IPS DF 4.7 (cell line): ENCODE results near the gene PCSK1.

Experiments
- DNase-seq: peaks from one replicate; pipeline ENCODE4 v3.0.0-alpha.2; 2013; ENCODE audit warnings: low spot score; ENCODE audit errors: extremely low read depth

Gene PCSK1

GRCh38 chr5:96433066-96433447, at the start of gene PCSK1:
Gene PCSK1 (minus strand): TSS chr5:96433248. CDS start chr5:96433042, 206 bp downstream.
- DNase-seq: no peak

GRCh38 chr5:96481867-96482266, 48.8 kb upstream of the PCSK1 start:
- no peak for DNase-seq

DNA sequence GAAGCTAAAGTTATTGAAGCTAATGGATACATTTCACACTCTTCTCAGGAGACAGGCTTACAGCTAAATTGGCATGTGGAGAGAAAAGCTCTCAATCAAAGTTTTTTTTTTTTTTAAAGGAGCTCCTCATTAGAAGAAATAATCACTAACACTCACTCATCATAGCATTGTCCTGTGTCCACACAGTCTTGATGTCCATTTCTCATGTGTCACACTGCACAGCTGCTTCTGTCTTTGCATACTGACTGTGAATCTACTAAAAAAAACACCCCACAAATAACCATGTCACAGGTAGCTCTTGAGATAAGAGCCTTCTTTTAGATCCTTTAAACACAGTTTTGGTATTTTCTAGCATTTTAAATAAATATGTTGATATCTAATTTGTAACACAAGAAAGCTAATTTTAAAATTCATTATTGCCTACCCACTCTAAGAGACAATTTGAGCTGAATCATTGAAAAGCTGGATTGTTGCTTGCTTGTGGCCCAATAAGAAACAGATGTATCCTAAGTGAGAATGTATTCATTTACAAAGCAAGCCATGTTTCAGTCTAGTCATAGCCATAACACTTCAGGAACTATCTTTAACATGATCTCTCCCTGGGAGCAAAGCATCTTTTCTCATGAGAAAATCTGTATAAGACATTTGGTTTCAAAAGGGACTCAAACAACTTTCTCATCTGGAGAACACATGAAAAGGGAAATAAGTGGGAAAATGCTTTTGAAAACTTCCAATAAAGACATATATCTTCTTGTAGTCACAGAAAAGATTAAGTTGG, 48.1 kb upstream of the PCSK1 start:
- DNase-seq: no peak

DNA sequence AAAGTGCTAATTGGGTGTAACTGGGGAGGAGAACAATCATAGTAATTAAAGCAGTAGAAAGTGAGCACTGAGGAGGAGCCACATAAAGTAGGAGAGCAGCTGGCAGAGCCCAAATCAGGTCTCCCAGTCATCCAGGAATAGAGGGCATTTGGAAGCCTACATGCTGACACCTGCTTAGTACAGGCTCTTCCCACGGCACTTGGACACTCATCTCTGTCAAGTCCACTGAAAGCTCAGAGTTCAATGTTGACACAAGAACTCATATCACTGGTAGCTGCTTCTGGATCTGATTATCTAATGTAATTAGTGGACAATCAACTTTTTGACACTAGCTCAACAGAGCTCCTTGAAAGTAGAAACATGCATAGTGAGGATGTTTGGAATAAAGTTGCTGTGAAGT, 45.9 kb upstream of the PCSK1 start:
- DNase-seq: no peak

DNA sequence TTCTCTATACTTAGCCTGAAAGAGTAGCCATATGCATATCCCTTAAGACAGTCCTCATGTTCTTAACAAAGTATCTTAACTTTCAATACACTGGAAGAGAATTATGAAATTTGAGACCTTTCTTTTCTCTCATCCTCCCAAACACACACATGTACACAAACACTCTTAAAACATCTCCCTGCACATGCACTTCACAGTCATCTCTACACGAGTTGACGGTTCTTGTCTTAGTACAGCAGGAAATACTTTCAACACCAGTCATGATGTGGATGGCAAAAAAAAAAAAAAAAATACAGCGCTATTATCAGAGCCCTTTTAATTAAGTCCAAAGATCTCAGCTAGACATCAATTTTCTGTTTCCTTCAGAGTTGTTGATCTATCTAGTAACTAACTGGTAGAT, 43.6 kb upstream of the PCSK1 start:
- DNase-seq: no peak

GRCh38 chr5:96474073-96474472, 41.0 kb upstream of the PCSK1 start:
- no peak for DNase-seq

GRCh38 chr5:96473155-96473554, 40.1 kb upstream of the PCSK1 start:
- no peak for DNase-seq

DNA sequence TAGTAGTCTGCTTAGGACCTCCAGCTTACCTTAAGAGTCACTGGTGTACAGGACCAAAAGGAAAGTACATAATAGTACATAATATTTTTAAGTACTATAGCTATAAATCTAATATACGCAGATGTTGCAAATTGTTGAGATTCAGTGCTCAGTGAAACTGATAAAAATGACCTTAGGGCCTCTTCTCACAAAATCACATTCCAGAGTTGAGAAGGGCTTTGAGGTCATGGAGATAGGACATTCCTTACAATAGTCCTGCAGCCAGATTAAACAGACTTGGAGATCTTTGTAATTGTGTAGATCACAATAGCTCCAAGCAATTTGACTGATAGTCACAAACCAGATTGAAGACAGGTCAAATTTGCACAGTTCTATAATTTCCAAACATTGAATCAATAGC, 37.7 kb upstream of the PCSK1 start:
- DNase-seq: no peak

GRCh38 chr5:96468956-96469355, 35.9 kb upstream of the PCSK1 start:
- no peak for DNase-seq

- no peak for DNase-seq
Measured at GRCh38 chr5:96463091-96463490, 30.0 kb upstream of the PCSK1 start.

GRCh38 chr5:96459313-96460121, 26.5 kb upstream of the PCSK1 start:
- DNase-seq: no peak

DNA sequence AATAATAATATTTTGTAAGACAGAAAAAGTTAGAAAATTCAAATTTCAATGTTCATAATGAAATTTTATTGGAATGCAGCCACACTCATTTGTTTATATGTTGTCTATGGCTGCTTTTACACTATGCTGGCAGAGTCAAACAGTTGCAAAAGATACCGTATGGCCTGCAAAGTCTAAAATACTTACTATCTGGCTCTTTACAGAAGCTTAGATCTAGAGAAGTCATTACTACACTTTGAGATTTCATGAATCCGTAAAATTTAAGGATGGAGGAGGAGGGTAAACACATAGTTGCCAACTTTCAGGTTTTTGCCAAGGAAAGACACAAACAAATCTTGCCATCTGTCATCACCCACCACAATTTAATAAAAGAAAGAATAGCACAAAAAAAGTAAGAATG, 25.1 kb upstream of the PCSK1 start:
- no peak for DNase-seq

DNA sequence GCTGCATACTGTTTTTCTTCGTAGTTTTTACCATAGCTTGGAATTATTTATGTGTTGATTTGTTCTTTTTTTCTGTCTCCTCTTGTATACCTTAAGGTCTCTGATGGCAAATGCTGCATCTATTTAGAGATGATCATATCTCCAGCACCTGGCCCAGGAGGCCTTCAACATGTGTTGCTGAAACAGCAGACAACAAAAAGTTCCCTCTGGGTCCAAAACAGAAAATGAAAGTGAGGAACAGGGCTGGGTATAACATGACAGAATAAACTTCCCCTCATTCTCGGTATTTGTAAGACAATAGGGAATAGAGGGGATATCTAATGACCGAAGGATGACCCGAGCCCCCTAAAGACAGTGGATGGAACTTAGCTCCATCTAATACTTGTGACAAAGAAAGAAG, 22.7 kb upstream of the PCSK1 start:
- no peak for DNase-seq

DNA sequence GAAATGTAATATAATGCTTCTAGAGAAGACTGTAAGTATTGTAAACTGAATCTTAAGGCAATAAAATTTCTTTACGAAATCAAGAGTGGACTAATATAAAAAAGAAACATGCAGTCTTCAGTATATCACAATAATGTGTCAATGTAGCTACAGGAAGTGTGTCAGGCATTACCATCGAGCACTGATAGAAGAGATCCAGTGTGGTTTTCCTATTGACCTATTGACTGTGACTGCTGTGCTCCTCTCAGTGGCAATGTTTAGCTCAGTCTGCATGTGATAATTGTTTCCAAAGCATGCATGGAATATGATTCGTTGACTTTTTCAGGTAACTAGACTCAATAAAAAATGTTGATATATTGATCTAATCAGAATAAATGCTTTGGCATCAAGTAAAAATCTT, 20.3 kb upstream of the PCSK1 start:
- no peak for DNase-seq

- no peak for DNase-seq
Measured at GRCh38 chr5:96447949-96448348, 14.9 kb upstream of the PCSK1 start.

DNA sequence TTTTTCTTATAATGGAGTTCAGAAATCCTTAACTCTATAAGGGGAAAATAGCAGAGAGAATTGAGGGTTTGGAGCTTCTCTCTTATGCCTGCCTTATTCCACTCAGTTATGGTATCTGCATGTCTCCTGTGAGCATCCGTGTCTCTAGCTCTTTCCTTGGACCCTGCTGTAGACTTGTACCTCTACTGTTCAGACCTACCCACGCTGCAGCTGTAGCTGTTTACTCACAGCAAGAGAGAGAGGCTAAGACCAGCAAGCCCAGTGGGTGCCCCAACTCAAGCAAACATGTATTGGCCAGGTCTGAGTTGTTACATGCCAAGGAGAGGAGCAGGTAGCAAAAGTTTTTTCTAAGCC, 7.1 kb upstream of the PCSK1 start:
- no peak for DNase-seq

GRCh38 chr5:96439477-96440184, 6.6 kb upstream of the PCSK1 start:
- no peak for DNase-seq

DNA sequence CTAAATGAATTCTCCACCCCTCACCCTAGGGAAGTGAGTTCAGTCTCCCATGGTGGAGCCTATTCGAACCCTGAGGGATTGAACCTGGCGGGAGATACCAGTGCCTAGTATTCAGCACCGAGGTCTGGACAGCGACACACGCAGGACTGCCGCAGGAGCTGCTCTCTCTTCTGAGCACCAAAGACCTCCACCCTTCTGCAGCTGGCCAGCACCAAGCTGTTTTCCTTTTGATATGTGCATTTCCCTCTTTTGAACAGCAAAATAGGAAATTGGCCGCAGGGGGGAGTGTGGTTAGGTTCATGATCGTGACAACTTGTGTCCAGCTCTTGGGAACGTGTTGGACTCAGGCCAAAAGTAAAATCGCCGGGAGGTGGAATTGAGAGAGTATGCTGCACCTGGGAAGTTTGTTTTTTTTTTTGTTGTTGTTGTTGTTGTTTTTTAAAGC, 1.2 kb upstream of the PCSK1 start:
- peak; percentile 78 for DNase-seq

DNA sequence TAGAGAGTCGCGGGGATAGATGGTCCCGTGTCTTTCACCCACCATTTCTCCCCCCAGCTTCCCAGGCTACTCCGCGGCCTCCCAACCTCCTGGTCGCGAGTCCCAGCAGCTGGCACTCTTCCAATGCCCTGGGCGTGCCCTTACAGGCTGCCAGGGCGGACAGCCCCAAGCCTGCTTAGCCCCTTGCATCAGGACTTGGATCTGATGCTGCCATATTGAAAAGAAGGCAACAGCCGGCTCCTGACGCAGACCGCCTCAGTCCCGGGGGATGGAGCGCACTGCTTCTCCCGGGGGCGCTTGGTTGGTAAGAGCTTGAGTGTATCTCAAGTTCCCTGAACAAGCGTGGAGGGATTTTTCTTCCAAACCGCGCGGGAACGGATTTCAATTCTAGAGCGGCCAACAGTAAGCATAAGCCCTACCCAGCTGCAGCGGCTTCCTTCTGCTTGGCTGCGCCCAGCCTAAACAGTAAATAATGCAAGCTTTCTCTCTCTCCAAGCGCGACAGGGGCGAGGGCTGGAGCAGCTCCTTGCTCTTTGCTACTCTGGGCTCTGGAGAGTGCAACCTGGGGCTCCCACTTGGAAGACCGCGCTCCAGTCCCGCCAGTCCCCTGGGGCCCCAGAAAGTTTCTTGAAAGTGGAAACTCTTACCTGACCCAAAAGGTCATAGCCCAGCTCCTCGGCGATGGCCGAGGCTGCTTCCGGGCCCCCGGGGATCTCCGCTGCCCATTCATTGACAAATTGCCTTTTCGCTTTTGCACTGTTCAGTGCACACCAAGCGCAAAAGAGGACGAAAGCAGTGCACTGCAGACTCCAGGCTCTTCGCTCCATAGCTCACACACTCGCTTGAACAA, 607 bp downstream of the PCSK1 start:
- no peak for DNase-seq

- DNase-seq: no peak
Measured at GRCh38 chr5:96431376-96432187, 1.5 kb downstream of the PCSK1 start.
